GM23338 (cell line): ENCODE measurements around the gene EDAR.

Source experiments
- CREB1 ChIP-seq: fragments of 250-450 bp; sonication (Bioruptor Pico); IDR thresholded peaks from 2 replicates; pipeline ENCODE4 v1.5.0; 2020; ENCODE audit warnings: low read depth, mild to moderate bottlenecking, moderate library complexity
- EZH2 ChIP-seq: fragments of 200-600 bp; sonication (generic); IDR thresholded peaks from one replicate; pipeline ENCODE4 v1.8.0; 2017; ENCODE audit warnings: antibody characterized with exemption, mild to moderate bottlenecking, low read depth; ENCODE audit not compliant: unreplicated experiment
- EZH2phosphoT487 ChIP-seq: fragments of 200-600 bp; sonication (generic); IDR thresholded peaks from one replicate; pipeline ENCODE4 v1.8.1; 2018; ENCODE audit warnings: antibody characterized with exemption; ENCODE audit not compliant: unreplicated experiment
- JUNB ChIP-seq: IDR thresholded peaks from one replicate; pipeline ENCODE4 v1.6.1; 2016; ENCODE audit warnings: antibody characterized with exemption; ENCODE audit not compliant: unreplicated experiment
- NANOG ChIP-seq: IDR thresholded peaks from 2 replicates; pipeline ENCODE4 v1.6.1; 2016; ENCODE audit warnings: antibody characterized with exemption, borderline replicate concordance
- POLR2AphosphoS5 ChIP-seq: IDR thresholded peaks from 2 replicates; pipeline ENCODE4 v1.6.1; 2016; ENCODE audit warnings: antibody characterized with exemption, low read depth
- STAT1 ChIP-seq: IDR thresholded peaks from one replicate; pipeline ENCODE4 v1.6.1; 2016; ENCODE audit warnings: antibody characterized with exemption; ENCODE audit not compliant: unreplicated experiment
- ZNF114 ChIP-seq: fragments of 250-450 bp; sonication (Bioruptor Pico); IDR thresholded peaks from 2 replicates; pipeline ENCODE4 v1.5.0; 2020; ENCODE audit warnings: mild to moderate bottlenecking, moderate library complexity
- ZNF331 ChIP-seq: fragments of 250-450 bp; sonication (Bioruptor Pico); IDR thresholded peaks from 2 replicates; pipeline ENCODE4 v1.5.0; 2020; ENCODE audit warnings: low read depth, mild to moderate bottlenecking, moderate library complexity
- TF ChIP-seq, protein P1 (sequence below), 2 experiments: fragments of 200-600 bp in 1 of 2; sonication (generic) in 1 of 2; conservative IDR thresholded peaks; 2 replicates each; pipeline versions ENCODE4 v1.5.1 to v1.6.1; 2016 to 2017; ENCODE audit warnings: antibody characterized with exemption in 2 of 2, low read depth in 2 of 2, mild to moderate bottlenecking in 2 of 2, moderate library complexity in 1 of 2
- TF ChIP-seq, protein P2 (sequence below): IDR thresholded peaks from one replicate; pipeline ENCODE4 v1.6.1; 2018; ENCODE audit warnings: antibody characterized with exemption; ENCODE audit not compliant: unreplicated experiment
- TF ChIP-seq, protein P3 (sequence below): IDR thresholded peaks from 2 replicates; pipeline ENCODE4 v1.6.1; 2016; ENCODE audit warnings: antibody characterized with exemption
- TF ChIP-seq, protein P4 (sequence below): fragments of 250-450 bp; sonication (Bioruptor Pico); IDR thresholded peaks from 2 replicates; pipeline ENCODE4 v1.5.0; 2020; ENCODE audit warnings: mild to moderate bottlenecking, moderate library complexity

DNA sequence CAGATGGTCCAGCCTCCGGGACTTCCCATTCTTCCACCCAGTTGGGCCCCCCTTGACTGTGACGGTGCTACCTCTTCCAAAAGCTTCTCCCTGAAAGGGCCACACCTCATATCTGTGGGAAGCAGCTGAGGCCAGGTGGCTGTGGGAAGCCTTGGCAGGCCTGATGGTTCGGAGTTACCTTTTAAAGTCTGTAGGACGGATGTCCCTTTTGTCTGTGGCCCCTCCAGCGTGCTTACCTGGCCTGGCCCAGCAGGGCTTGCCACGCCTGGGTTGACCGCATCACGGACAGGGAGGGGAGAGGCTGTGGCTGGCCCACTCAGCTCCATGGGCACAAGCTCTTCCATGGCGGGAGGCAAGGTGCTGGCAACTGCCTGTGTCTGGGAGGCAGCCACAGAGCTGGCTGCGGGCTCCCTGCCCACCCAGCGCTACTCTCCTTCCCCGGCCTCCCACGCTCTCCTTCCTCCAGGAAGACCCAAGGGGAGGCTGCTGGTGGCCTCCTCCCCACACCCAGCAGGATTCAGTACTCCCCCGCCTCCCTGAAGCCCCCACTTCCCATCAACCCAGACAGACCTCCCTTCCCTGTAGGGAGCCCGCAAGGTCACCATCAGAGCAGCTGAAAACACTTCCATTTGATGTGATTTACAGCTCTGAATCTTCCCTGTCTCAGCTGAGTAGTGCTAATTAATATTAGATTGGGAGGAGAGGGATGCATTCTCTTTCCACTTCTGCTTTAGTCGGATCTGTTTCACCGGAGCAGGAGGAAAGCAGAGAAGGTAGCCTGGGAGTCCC, 52.8 kb downstream of the EDAR start:
- TF ChIP-seq, protein P1, sequence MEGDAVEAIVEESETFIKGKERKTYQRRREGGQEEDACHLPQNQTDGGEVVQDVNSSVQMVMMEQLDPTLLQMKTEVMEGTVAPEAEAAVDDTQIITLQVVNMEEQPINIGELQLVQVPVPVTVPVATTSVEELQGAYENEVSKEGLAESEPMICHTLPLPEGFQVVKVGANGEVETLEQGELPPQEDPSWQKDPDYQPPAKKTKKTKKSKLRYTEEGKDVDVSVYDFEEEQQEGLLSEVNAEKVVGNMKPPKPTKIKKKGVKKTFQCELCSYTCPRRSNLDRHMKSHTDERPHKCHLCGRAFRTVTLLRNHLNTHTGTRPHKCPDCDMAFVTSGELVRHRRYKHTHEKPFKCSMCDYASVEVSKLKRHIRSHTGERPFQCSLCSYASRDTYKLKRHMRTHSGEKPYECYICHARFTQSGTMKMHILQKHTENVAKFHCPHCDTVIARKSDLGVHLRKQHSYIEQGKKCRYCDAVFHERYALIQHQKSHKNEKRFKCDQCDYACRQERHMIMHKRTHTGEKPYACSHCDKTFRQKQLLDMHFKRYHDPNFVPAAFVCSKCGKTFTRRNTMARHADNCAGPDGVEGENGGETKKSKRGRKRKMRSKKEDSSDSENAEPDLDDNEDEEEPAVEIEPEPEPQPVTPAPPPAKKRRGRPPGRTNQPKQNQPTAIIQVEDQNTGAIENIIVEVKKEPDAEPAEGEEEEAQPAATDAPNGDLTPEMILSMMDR (conservative IDR thresholded peaks at IDR 0.05; ENCODE audit: low read depth in 2 of 2), result no peak
- TF ChIP-seq CREB1 (CRISPR knock-in tag), result no peak
- no peak for TF ChIP-seq POLR2AphosphoS5
- TF ChIP-seq, protein P2, sequence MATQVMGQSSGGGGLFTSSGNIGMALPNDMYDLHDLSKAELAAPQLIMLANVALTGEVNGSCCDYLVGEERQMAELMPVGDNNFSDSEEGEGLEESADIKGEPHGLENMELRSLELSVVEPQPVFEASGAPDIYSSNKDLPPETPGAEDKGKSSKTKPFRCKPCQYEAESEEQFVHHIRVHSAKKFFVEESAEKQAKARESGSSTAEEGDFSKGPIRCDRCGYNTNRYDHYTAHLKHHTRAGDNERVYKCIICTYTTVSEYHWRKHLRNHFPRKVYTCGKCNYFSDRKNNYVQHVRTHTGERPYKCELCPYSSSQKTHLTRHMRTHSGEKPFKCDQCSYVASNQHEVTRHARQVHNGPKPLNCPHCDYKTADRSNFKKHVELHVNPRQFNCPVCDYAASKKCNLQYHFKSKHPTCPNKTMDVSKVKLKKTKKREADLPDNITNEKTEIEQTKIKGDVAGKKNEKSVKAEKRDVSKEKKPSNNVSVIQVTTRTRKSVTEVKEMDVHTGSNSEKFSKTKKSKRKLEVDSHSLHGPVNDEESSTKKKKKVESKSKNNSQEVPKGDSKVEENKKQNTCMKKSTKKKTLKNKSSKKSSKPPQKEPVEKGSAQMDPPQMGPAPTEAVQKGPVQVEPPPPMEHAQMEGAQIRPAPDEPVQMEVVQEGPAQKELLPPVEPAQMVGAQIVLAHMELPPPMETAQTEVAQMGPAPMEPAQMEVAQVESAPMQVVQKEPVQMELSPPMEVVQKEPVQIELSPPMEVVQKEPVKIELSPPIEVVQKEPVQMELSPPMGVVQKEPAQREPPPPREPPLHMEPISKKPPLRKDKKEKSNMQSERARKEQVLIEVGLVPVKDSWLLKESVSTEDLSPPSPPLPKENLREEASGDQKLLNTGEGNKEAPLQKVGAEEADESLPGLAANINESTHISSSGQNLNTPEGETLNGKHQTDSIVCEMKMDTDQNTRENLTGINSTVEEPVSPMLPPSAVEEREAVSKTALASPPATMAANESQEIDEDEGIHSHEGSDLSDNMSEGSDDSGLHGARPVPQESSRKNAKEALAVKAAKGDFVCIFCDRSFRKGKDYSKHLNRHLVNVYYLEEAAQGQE, result no peak
- no peak for TF ChIP-seq EZH2
- no peak for TF ChIP-seq EZH2phosphoT487
- TF ChIP-seq, protein P3, sequence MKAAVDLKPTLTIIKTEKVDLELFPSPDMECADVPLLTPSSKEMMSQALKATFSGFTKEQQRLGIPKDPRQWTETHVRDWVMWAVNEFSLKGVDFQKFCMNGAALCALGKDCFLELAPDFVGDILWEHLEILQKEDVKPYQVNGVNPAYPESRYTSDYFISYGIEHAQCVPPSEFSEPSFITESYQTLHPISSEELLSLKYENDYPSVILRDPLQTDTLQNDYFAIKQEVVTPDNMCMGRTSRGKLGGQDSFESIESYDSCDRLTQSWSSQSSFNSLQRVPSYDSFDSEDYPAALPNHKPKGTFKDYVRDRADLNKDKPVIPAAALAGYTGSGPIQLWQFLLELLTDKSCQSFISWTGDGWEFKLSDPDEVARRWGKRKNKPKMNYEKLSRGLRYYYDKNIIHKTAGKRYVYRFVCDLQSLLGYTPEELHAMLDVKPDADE, result no peak
- no peak for TF ChIP-seq JUNB
- TF ChIP-seq ZNF114 (CRISPR knock-in tag), result no peak
- TF ChIP-seq, protein P4, sequence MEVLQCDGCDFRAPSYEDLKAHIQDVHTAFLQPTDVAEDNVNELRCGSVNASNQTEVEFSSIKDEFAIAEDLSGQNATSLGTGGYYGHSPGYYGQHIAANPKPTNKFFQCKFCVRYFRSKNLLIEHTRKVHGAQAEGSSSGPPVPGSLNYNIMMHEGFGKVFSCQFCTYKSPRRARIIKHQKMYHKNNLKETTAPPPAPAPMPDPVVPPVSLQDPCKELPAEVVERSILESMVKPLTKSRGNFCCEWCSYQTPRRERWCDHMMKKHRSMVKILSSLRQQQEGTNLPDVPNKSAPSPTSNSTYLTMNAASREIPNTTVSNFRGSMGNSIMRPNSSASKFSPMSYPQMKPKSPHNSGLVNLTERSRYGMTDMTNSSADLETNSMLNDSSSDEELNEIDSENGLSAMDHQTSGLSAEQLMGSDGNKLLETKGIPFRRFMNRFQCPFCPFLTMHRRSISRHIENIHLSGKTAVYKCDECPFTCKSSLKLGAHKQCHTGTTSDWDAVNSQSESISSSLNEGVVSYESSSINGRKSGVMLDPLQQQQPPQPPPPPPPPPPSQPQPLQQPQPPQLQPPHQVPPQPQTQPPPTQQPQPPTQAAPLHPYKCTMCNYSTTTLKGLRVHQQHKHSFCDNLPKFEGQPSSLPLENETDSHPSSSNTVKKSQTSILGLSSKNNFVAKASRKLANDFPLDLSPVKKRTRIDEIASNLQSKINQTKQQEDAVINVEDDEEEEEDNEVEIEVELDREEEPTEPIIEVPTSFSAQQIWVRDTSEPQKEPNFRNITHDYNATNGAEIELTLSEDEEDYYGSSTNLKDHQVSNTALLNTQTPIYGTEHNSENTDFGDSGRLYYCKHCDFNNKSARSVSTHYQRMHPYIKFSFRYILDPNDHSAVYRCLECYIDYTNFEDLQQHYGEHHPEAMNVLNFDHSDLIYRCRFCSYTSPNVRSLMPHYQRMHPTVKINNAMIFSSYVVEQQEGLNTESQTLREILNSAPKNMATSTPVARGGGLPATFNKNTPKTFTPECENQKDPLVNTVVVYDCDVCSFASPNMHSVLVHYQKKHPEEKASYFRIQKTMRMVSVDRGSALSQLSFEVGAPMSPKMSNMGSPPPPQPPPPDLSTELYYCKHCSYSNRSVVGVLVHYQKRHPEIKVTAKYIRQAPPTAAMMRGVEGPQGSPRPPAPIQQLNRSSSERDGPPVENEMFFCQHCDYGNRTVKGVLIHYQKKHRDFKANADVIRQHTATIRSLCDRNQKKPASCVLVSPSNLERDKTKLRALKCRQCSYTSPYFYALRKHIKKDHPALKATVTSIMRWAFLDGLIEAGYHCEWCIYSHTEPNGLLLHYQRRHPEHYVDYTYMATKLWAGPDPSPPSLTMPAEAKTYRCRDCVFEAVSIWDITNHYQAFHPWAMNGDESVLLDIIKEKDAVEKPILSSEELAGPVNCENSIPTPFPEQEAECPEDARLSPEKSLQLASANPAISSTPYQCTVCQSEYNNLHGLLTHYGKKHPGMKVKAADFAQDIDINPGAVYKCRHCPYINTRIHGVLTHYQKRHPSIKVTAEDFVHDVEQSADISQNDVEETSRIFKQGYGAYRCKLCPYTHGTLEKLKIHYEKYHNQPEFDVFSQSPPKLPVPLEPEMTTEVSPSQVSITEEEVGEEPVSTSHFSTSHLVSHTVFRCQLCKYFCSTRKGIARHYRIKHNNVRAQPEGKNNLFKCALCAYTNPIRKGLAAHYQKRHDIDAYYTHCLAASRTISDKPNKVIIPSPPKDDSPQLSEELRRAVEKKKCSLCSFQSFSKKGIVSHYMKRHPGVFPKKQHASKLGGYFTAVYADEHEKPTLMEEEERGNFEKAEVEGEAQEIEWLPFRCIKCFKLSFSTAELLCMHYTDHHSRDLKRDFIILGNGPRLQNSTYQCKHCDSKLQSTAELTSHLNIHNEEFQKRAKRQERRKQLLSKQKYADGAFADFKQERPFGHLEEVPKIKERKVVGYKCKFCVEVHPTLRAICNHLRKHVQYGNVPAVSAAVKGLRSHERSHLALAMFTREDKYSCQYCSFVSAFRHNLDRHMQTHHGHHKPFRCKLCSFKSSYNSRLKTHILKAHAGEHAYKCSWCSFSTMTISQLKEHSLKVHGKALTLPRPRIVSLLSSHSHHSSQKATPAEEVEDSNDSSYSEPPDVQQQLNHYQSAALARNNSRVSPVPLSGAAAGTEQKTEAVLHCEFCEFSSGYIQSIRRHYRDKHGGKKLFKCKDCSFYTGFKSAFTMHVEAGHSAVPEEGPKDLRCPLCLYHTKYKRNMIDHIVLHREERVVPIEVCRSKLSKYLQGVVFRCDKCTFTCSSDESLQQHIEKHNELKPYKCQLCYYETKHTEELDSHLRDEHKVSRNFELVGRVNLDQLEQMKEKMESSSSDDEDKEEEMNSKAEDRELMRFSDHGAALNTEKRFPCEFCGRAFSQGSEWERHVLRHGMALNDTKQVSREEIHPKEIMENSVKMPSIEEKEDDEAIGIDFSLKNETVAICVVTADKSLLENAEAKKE (CRISPR knock-in tag), result no peak
- no peak for TF ChIP-seq STAT1
- TF ChIP-seq NANOG, result no peak
- TF ChIP-seq ZNF331 (CRISPR knock-in tag), result no peak
